Common myeloid progenitor, CD34-positive (primary cell): ENCODE measurements around the gene CPB1. TPM values are rescaled to one million over a fixed set of nuclear protein-coding genes. Genes with fewer than 3 reads are reported as not detected.
"Not testable (repeated sequence)": the region's sequence is repeated elsewhere in the genome, so short reads cannot be mapped to it uniquely, and the experiment has no call there.

ENCODE experiments used
- CTCF ChIA-PET: fragments of 350-600 bp; sonication (Branson Sonifier 250); formaldehyde crosslinking; loops from one replicate; lab custom pipeline; 2021; ENCODE audit warnings: antibody characterized with exemption; lab: Charles Lee
- POLR2A ChIA-PET: fragments of 350-600 bp; sonication (Branson Sonifier 250); formaldehyde crosslinking; loops from one replicate; lab custom pipeline; 2021; ENCODE audit warnings: antibody characterized with exemption; lab: Charles Lee
- DNase-seq, 3 donors: peaks; one replicate each; pipeline versions ENCODE4 v3.0.0 to v3.0.0-alpha.2; 2013
- H3K27ac ChIP-seq, 2 experiments: 1 replicate in 1 of 2; 2 replicates in 1 of 2; pipeline ENCODE4 v1.7.0; 2013; ENCODE audit warnings: inconsistent platforms in 2 of 2, low read length in 2 of 2, mild to moderate bottlenecking in 2 of 2, low read depth in 1 of 2, moderate library complexity in 1 of 2; ENCODE audit not compliant: severe bottlenecking in 2 of 2, insufficient read depth in 1 of 2, poor library complexity in 1 of 2
- H3K27me3 ChIP-seq, 5 experiments: replicated peaks in 2 of 5; 1 replicate in 3 of 5; 2 replicates in 2 of 5; pipeline versions ENCODE4 v1.6.1 to v1.7.0; 2013; ENCODE audit warnings: low read length in 4 of 5, mild to moderate bottlenecking in 2 of 5, moderate library complexity in 2 of 5, inconsistent platforms in 1 of 5; ENCODE audit not compliant: insufficient read depth in 5 of 5, control insufficient read depth in 4 of 5
- H3K36me3 ChIP-seq, 4 experiments: 1 replicate in 2 of 4; 2 replicates in 2 of 4; pipeline versions ENCODE4 v1.6.1 to v1.7.0; 2013; ENCODE audit warnings: low read length in 3 of 4, control low read depth in 1 of 4, mild to moderate bottlenecking in 1 of 4; ENCODE audit not compliant: control insufficient read depth in 4 of 4, insufficient read depth in 4 of 4
- H3K4me1 ChIP-seq, 4 experiments: 1 replicate in 3 of 4; 2 replicates in 1 of 4; pipeline versions ENCODE4 v1.6.1 to v1.7.1; 2013; ENCODE audit warnings: low read length in 3 of 4, mild to moderate bottlenecking in 3 of 4, control low read depth in 1 of 4, inconsistent platforms in 1 of 4, moderate library complexity in 1 of 4; ENCODE audit not compliant: control insufficient read depth in 4 of 4, insufficient read depth in 4 of 4; ENCODE audit errors: control extremely low read depth in 1 of 4
- H3K4me3 ChIP-seq, 7 experiments: 1 replicate in 4 of 7; 2 replicates in 3 of 7; pipeline versions ENCODE4 v1.5.1 to v1.7.0; 2013; ENCODE audit warnings: mild to moderate bottlenecking in 7 of 7, low read length in 6 of 7, moderate library complexity in 6 of 7, inconsistent platforms in 2 of 7, low read depth in 2 of 7, control low read depth in 1 of 7; ENCODE audit not compliant: insufficient read depth in 4 of 7, control insufficient read depth in 1 of 7; ENCODE audit errors: extremely low read depth in 1 of 7
- H3K9me3 ChIP-seq, 5 experiments: 1 replicate in 4 of 5; 2 replicates in 1 of 5; pipeline versions ENCODE4 v1.6.1 to v1.7.1; 2013; ENCODE audit warnings: low read length in 4 of 5, mild to moderate bottlenecking in 2 of 5, inconsistent platforms in 1 of 5, low read depth in 1 of 5, moderate library complexity in 1 of 5; ENCODE audit not compliant: control insufficient read depth in 4 of 5, insufficient read depth in 2 of 5; ENCODE audit errors: control extremely low read depth in 1 of 5
- WGBS: methylation state at CpG from one replicate; pipeline ENCODE4 v1.1.5; 2013; ENCODE audit not compliant: insufficient coverage; 5-methylcytosine and 5-hydroxymethylcytosine counted together
- polyA plus RNA-seq: library from polyadenylated mRNA; unstranded; fragments of 120-200 nt; gene quantifications from one replicate; pipeline ENCODE4 v1.2.1, GENCODE V29; 2013

CPB1 gene
- 1.1 TPM for polyA plus RNA-seq

DNA sequence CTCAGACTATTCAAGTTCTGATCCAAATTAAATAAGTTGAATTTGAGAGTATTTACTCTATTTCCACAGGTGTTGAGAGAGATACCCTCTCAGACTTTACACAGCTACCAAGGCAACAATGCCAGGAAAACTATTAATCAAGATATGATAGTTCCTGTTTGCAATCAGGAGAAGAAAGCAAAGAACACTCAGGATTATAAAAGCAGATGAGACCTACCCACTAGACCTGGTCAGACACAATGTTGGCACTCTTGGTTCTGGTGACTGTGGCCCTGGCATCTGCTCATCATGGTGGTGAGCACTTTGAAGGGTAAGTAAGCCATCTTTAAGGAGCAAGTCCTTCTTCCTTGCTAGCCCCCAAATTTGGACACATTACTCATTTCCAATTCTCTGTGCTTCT is at the start of gene CPB1:
CPB1 (plus strand) TSS at position 227 of the 400 bp plus-strand sequence; CDS start at position 240, 13 bp downstream.
- Histone ChIP-seq H3K4me1 (peaks cover 0 to 11% (median 9%) of the 10 kb centered on the region in 4 experiments), H3K4me3 (no peak within 1 kb of the TSS), H3K27me3 (no peaks in the 10 kb centered on the region), H3K36me3 (no peaks in the 10 kb centered on the region), H3K9me3 (no peaks in the 10 kb centered on the region), H3K27ac (no peak within 1 kb of the TSS)
- POLR2A ChIA-PET = no interaction called here
- CTCF ChIA-PET = no interaction called here
- DNase-seq = no peak

DNA sequence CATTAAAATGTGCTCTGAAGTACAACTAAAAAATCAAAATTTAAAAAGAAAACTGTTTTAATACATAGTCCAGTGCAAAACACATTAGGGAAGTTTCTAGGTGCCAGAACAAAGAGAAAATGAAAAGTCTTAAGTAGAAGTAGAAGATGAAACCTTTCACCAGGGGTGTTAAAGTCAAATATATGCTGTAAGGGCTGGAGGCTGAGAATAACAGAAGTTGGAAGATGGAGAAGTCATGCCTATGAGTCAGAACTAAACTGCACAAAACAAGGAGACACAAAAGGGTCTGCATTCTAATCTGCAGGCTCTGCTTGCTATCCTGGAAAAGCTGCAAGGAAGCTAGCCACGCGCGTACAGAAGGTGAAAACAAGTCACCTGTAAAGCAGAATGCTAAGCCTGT is 48.7 kb upstream of the CPB1 start:
- Histone ChIP-seq H3K4me1 (no peaks in the 10 kb centered on the region), H3K4me3 (no peak overlapping the region), H3K27ac (no peak overlapping the region), H3K36me3 (no peaks in the 10 kb centered on the region), H3K9me3 (no peaks in the 10 kb centered on the region), H3K27me3 (no peaks in the 10 kb centered on the region)
- POLR2A ChIA-PET = no interaction called here
- CTCF ChIA-PET = no interaction called here
- DNase-seq = no peak
- WGBS = 100% methylated on average over 3 of the region's 3 CpGs

DNA sequence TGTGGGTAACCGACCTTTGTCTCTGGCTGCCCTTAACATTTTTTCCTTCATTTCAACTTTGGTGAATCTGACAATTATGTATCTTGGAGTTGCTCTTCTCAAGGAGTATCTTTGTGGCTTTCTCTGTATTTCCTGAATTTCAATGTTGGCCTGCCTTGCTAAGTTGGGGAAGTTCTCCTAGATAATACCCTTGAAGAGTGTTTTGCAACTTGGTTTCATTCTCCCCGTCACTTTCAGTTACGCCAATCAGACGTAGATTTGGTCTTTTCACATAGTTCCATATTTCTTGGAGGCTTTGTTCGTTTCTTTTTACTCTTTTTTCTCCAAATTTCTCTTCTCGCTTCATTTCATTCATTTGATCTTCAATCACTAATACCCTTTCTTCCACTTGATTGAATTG is 42.6 kb upstream of the CPB1 start:
- H3K4me3 ChIP-seq, H3K36me3 ChIP-seq, H3K9me3 ChIP-seq, POLR2A ChIA-PET, CTCF ChIA-PET, H3K27me3 ChIP-seq, DNase-seq, H3K4me1 ChIP-seq, H3K27ac ChIP-seq: not testable (repeated sequence)
- WGBS = 83% methylated on average over 2 of the region's 6 CpGs

DNA sequence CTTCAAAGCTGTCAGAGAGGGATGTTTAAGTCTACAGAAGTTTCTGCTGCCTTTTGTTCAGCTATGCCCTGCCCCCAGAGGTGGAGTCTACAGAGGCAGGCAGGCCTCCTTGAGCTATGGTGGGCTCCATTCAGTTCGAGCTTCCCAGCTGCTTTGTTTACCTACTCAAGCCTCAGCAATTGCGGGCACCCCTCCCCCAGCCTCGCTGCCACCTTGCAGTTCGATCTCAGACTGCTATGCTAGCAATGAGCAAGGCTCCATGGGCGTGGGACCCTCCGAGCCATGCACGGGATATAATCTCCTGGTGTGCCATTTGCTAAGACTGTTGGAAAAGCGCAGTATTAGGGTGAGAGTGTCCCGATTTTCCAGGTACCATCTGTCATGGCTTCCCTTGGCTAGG is 41.5 kb upstream of the CPB1 start:
- DNase-seq, POLR2A ChIA-PET: not testable (repeated sequence)

DNA sequence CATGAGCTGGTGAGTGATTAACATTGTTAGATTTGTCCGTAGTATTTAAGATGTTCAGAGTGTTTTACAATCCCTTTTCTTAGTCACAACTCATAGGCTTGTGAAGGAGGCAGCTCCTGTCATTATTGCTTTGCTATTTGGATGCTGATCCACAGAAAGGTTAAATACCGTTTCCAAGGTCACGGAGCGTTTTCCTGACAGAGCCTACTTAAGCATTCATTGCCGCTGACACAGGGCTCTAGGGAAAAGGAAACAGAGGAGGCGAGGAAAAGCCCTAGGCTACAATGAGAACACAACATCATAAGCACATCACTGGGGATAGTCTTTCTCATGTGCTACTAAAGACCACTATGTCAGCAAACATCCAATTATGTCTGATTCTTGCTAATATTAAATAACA is 38.5 kb upstream of the CPB1 start:
- WGBS = 100% methylated on average over 2 of the region's 6 CpGs
- H3K27me3 ChIP-seq = no peaks in the 10 kb centered on the region
- H3K4me1 ChIP-seq = peaks cover 0 to 4% (median 0%) of the 10 kb centered on the region in 4 experiments
- no peak overlapping the region for H3K27ac ChIP-seq
- peaks cover 0 to 2% (median 0%) of the 10 kb centered on the region in 5 experiments for H3K9me3 ChIP-seq
- H3K36me3 ChIP-seq = no peaks in the 10 kb centered on the region
- ChIA-PET POLR2A (no interaction called here), CTCF (no interaction called here)
- H3K4me3 ChIP-seq = no peak overlapping the region
- no peak for DNase-seq

More for the DNA sequence above, 41.5 kb upstream of the CPB1 start:
- H3K27me3 ChIP-seq, CTCF ChIA-PET, H3K36me3 ChIP-seq, H3K27ac ChIP-seq, H3K9me3 ChIP-seq, H3K4me3 ChIP-seq, H3K4me1 ChIP-seq: not testable (repeated sequence)
- WGBS = 89% methylated on average over 9 of the region's 9 CpGs

DNA sequence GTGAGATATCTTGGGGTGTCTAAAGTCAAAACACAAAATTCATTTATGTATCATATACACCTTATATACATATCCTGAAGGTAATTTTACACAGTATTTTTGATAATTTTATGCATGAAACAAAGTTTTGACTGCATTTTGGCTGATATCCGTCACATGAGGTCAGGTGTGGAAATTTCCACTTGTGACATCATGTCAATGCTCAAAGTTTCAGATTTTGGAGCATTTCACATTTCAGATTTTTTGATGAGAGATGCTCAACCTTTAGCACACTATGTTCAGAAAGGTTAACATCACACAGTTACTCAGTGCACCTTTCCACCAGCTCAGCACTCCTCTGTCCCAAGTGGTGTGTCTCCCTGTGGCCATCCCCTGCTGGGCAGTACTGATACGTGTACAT is 37.7 kb upstream of the CPB1 start:
- H3K4me1 ChIP-seq = peaks cover 0 to 4% (median 0%) of the 10 kb centered on the region in 4 experiments
- no peak for DNase-seq
- 100% methylated on average over 1 of the region's 2 CpGs for WGBS
- H3K36me3 ChIP-seq = no peaks in the 10 kb centered on the region
- no peaks in the 10 kb centered on the region for H3K27me3 ChIP-seq
- no peak overlapping the region for H3K27ac ChIP-seq
- peaks cover 0 to 2% (median 0%) of the 10 kb centered on the region in 5 experiments for H3K9me3 ChIP-seq
- CTCF ChIA-PET = no interaction called here
- POLR2A ChIA-PET = no interaction called here
- H3K4me3 ChIP-seq = no peak overlapping the region

DNA sequence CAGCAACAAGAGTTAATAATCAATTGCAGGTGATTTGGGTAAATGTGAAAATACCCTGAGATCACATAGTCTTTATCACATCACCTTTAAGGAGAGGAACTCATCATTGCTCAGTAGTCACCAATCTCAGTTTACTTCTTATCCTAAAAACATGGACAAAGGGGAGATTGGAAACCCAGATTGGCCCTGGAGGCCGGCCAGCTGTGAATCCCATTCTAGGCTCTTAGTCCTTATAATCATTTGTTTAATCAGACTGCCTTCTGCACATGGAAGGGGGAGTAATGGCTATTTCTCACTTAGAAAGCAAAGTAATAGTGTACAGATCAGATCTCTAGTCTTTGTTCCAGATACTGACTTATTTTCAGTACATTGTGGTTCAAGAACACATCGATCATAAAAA is 37.2 kb upstream of the CPB1 start:
- 100% methylated on average over 1 of the region's 2 CpGs for whole genome bisulfite sequencing
- Histone ChIP-seq H3K36me3 (no peaks in the 10 kb centered on the region), H3K9me3 (peaks cover 0 to 2% (median 0%) of the 10 kb centered on the region in 5 experiments), H3K27me3 (no peaks in the 10 kb centered on the region), H3K4me3 (no peak overlapping the region), H3K4me1 (peaks cover 0 to 4% (median 0%) of the 10 kb centered on the region in 4 experiments), H3K27ac (no peak overlapping the region)
- CTCF ChIA-PET = no interaction called here
- POLR2A ChIA-PET = no interaction called here
- no peak for DNase-seq
